ENCODE measurements around the gene RPL27. TPM values are rescaled to one million over a fixed set of nuclear protein-coding genes. Genes with fewer than 3 reads are reported as not detected.
A peak's percentile ranks its signal among the peaks of the same experiment; 100 is the strongest.

The RPL27 gene
- total and polyA plus RNA-seq, 2 of the 13 experiments (the other 11 are each of a cell fraction or from before 2014, with no cell fraction given): 1,585 to 5,840 TPM

DNA sequence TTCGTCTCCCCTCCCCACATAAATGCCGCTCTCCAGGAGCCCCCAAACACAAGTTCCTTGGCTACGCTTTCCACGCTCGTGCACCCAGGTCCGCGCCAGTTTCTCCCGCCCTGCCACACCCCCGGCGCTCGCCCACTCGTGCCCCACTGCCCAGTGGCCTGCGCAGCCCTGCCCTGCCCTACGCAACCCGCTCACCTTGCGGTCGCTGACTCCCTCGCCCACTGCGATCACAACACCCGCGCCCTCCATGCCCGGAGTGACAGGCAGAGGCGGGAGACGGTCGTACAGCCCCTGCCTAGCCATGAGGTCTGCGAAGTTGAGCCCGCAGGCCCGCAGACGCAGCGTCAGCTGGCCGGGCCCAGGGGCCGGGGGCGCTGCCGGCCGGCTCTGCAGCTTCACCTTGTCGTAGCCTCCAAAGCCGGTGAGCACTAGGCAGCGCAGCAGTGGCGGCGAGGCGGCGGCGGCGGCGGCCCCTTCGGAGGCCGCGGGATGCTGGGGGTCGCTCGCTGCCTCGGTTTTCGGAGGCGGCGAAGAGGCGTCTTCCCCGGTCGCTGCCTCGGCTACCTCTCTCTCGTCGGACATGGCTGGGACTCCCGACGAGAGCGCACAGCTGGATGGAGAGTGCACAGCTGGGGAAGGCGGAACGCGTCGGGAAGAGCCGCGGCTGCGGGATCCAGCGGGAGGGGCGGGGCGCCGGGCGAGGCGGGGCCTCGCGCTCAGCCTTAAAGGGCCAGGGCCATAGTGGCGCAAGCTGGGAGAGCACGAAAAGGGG, 23.7 kb downstream of the RPL27 start, which contains the start of gene VAT1 (continued):
- TF ChIP-seq, protein P1, sequence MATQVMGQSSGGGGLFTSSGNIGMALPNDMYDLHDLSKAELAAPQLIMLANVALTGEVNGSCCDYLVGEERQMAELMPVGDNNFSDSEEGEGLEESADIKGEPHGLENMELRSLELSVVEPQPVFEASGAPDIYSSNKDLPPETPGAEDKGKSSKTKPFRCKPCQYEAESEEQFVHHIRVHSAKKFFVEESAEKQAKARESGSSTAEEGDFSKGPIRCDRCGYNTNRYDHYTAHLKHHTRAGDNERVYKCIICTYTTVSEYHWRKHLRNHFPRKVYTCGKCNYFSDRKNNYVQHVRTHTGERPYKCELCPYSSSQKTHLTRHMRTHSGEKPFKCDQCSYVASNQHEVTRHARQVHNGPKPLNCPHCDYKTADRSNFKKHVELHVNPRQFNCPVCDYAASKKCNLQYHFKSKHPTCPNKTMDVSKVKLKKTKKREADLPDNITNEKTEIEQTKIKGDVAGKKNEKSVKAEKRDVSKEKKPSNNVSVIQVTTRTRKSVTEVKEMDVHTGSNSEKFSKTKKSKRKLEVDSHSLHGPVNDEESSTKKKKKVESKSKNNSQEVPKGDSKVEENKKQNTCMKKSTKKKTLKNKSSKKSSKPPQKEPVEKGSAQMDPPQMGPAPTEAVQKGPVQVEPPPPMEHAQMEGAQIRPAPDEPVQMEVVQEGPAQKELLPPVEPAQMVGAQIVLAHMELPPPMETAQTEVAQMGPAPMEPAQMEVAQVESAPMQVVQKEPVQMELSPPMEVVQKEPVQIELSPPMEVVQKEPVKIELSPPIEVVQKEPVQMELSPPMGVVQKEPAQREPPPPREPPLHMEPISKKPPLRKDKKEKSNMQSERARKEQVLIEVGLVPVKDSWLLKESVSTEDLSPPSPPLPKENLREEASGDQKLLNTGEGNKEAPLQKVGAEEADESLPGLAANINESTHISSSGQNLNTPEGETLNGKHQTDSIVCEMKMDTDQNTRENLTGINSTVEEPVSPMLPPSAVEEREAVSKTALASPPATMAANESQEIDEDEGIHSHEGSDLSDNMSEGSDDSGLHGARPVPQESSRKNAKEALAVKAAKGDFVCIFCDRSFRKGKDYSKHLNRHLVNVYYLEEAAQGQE (IDR thresholded peaks at IDR 0.05; ENCODE audit: borderline replicate concordance in 1 of 2, low read depth in 1 of 2, low read length in 2 of 2): no peak
- peak; percentile 76 for TF ChIP-seq ZFY (CRISPR knock-in tag; IDR thresholded peaks at IDR 0.05)
- 0 out of 2 replicates have a peak, but pooled peaks have one; percentile 34 for TF ChIP-seq NR2C2 (CRISPR knock-in tag; IDR thresholded peaks at IDR 0.05; ENCODE audit: borderline replicate concordance)
- no peak for TF ChIP-seq ZBTB8A (CRISPR knock-in tag; IDR thresholded peaks at IDR 0.05; ENCODE audit: borderline replicate concordance, low read depth)
- TF ChIP-seq, protein P2, sequence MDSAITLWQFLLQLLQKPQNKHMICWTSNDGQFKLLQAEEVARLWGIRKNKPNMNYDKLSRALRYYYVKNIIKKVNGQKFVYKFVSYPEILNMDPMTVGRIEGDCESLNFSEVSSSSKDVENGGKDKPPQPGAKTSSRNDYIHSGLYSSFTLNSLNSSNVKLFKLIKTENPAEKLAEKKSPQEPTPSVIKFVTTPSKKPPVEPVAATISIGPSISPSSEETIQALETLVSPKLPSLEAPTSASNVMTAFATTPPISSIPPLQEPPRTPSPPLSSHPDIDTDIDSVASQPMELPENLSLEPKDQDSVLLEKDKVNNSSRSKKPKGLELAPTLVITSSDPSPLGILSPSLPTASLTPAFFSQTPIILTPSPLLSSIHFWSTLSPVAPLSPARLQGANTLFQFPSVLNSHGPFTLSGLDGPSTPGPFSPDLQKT (CRISPR knock-in tag; IDR thresholded peaks at IDR 0.05; ENCODE audit: borderline replicate concordance): 0 out of 2 replicates have a peak, but pooled peaks have one; percentile 30
- no peak for TF ChIP-seq FOXA3 (CRISPR knock-in tag; IDR thresholded peaks at IDR 0.05)
- 0 out of 2 replicates have a peak, but pooled peaks have one; percentile 17 for TF ChIP-seq JUN (CRISPR knock-in tag; IDR thresholded peaks at IDR 0.05)
- peak; percentile 84 for TF ChIP-seq IKZF4 (CRISPR knock-in tag; IDR thresholded peaks at IDR 0.05; ENCODE audit: borderline replicate concordance, low read depth, not compliant biosample characterization)
- TF ChIP-seq, protein P3, sequence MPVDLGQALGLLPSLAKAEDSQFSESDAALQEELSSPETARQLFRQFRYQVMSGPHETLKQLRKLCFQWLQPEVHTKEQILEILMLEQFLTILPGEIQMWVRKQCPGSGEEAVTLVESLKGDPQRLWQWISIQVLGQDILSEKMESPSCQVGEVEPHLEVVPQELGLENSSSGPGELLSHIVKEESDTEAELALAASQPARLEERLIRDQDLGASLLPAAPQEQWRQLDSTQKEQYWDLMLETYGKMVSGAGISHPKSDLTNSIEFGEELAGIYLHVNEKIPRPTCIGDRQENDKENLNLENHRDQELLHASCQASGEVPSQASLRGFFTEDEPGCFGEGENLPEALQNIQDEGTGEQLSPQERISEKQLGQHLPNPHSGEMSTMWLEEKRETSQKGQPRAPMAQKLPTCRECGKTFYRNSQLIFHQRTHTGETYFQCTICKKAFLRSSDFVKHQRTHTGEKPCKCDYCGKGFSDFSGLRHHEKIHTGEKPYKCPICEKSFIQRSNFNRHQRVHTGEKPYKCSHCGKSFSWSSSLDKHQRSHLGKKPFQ (CRISPR knock-in tag; IDR thresholded peaks at IDR 0.05; ENCODE audit: insufficient replicate concordance): peak; percentile 96
- no peak for TF ChIP-seq KDM1A (CRISPR knock-in tag; IDR thresholded peaks at IDR 0.05)
- TF ChIP-seq ZNF549 (CRISPR knock-in tag; IDR thresholded peaks at IDR 0.05): peak; percentile 61; the same call in 1 of the 2 replicates
- TF ChIP-seq, protein P4, sequence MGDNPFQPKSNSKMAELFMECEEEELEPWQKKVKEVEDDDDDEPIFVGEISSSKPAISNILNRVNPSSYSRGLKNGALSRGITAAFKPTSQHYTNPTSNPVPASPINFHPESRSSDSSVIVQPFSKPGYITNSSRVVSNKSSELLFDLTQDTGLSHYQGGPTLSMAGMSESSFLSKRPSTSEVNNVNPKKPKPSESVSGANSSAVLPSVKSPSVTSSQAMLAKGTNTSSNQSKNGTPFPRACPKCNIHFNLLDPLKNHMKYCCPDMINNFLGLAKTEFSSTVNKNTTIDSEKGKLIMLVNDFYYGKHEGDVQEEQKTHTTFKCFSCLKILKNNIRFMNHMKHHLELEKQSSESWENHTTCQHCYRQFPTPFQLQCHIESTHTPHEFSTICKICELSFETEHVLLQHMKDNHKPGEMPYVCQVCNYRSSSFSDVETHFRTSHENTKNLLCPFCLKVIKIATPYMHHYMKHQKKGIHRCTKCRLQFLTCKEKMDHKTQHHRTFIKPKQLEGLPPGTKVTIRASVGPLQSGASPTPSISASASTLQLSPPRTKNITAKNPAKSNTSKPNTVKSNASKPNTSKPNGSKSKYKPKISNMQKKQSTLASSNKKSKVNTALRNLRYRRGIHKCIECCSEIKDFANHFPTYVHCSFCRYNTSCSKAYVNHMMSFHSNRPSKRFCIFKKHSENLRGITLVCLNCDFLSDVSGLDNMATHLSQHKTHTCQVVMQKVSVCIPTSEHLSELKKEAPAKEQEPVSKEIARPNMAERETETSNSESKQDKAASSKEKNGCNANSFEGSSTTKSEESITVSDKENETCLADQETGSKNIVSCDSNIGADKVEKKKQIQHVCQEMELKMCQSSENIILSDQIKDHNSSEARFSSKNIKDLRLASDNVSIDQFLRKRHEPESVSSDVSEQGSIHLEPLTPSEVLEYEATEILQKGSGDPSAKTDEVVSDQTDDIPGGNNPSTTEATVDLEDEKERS (CRISPR knock-in tag; IDR thresholded peaks at IDR 0.05): 0 out of 2 replicates have a peak, but pooled peaks have one; percentile 18
- TF ChIP-seq ZNF589 (CRISPR knock-in tag; conservative IDR thresholded peaks at IDR 0.05): 0 out of 2 replicates have a peak, but pooled peaks have one; percentile 41
- TF ChIP-seq TRIM24 (CRISPR knock-in tag; IDR thresholded peaks at IDR 0.05): no peak
- TF ChIP-seq YY1 (IDR thresholded peaks at IDR 0.05; ENCODE audit: insufficient read depth, insufficient replicate concordance, low read depth, low read length): no peak
- TF ChIP-seq SRSF4 (IDR thresholded peaks at IDR 0.05; ENCODE audit: low read depth, low read length, poor library complexity, severe bottlenecking): no peak
- no peak for TF ChIP-seq ZNF496 (CRISPR knock-in tag; IDR thresholded peaks at IDR 0.05; ENCODE audit: insufficient replicate concordance)
- 0 out of 2 replicates have a peak, but pooled peaks have one; percentile 50 for TF ChIP-seq AHR (CRISPR knock-in tag; IDR thresholded peaks at IDR 0.05)

Measured in HepG2 (cell line).